ENCODE data around the gene RANBP10.

The RANBP10 gene

GRCh38 chr16:67820608-67821259, 14.4 kb upstream of the RANBP10 start:
- Histone ChIP-seq H3K27me3 (ENCODE audit: insufficient read depth, poor library complexity, severe bottlenecking) (no peaks in the 10 kb centered on the region), H3K4me3 (replicated peaks; ENCODE audit: insufficient read depth, low read length) (no peak overlapping the region), H3K27ac (replicated peaks) (no peak overlapping the region)
- TF ChIP-seq REST (IDR thresholded peaks at IDR 0.05; ENCODE audit: insufficient replicate concordance, low read depth) (no peak), POLR2AphosphoS5 (IDR thresholded peaks at IDR 0.05; ENCODE audit: low read depth) (no peak), GABPA (IDR thresholded peaks at IDR 0.05; ENCODE audit: low read depth) (no peak), SPI1 (IDR thresholded peaks at IDR 0.05; ENCODE audit: borderline replicate concordance, low read depth) (no peak), CTCF (IDR thresholded peaks at IDR 0.05; ENCODE audit: insufficient read depth, low read length) (no peak)
- DNase-seq (ENCODE audit: low read depth in 1 of 2, low spot score in 1 of 2): no peak

- H3K4me3 ChIP-seq (replicated peaks; ENCODE audit: insufficient read depth, low read length): no peak overlapping the region
- no peak for DNase-seq (ENCODE audit: low read depth in 1 of 2, low spot score in 1 of 2)
- no peak for TF ChIP-seq GABPA (IDR thresholded peaks at IDR 0.05; ENCODE audit: low read depth)
- TF ChIP-seq SPI1 (IDR thresholded peaks at IDR 0.05; ENCODE audit: borderline replicate concordance, low read depth): no peak
- no peak for TF ChIP-seq REST (IDR thresholded peaks at IDR 0.05; ENCODE audit: insufficient replicate concordance, low read depth)
- no peak for TF ChIP-seq CTCF (IDR thresholded peaks at IDR 0.05; ENCODE audit: insufficient read depth, low read length)
- TF ChIP-seq POLR2AphosphoS5 (IDR thresholded peaks at IDR 0.05; ENCODE audit: low read depth): no peak
- no peak overlapping the region for H3K27ac ChIP-seq (replicated peaks)
- H3K27me3 ChIP-seq (ENCODE audit: insufficient read depth, poor library complexity, severe bottlenecking): no peaks in the 10 kb centered on the region
Measured at GRCh38 chr16:67814567-67814966, 8.2 kb upstream of the RANBP10 start.

GRCh38 chr16:67811899-67812298, 5.5 kb upstream of the RANBP10 start:
- no peak for DNase-seq (ENCODE audit: low read depth in 1 of 2, low spot score in 1 of 2)
- Histone ChIP-seq H3K4me3 (replicated peaks; ENCODE audit: insufficient read depth, low read length) (no peak overlapping the region), H3K27ac (replicated peaks) (no peak overlapping the region), H3K27me3 (ENCODE audit: insufficient read depth, poor library complexity, severe bottlenecking) (no peaks in the 10 kb centered on the region)
- TF ChIP-seq GABPA (IDR thresholded peaks at IDR 0.05; ENCODE audit: low read depth) (no peak), CTCF (IDR thresholded peaks at IDR 0.05; ENCODE audit: insufficient read depth, low read length) (no peak), REST (IDR thresholded peaks at IDR 0.05; ENCODE audit: insufficient replicate concordance, low read depth) (no peak), SPI1 (IDR thresholded peaks at IDR 0.05; ENCODE audit: borderline replicate concordance, low read depth) (no peak), POLR2AphosphoS5 (IDR thresholded peaks at IDR 0.05; ENCODE audit: low read depth) (no peak)

Measured in HL-60 (cell line).